Calu3 (cell line): Measurements from ENCODE around the gene FZD1. TPM values are rescaled to one million over a fixed set of nuclear protein-coding genes. Genes with fewer than 3 reads are reported as not detected.

Experiments used
- BruUV-seq: library from RNA; stranded (reverse); fragments of 400-500 nt; replicated peaks from 2 replicates; lab custom pipeline; 2021; lab: Mats Ljungman, UMichigan
- CTCF ChIA-PET: fragments of 300-600 bp; sonication (Branson Sonifier 250); formaldehyde crosslinking; loops from one replicate; lab custom pipeline; 2022; ENCODE audit warnings: antibody characterized with exemption; lab: Charles Lee
- DNase-seq: peaks from one replicate; pipeline ENCODE4 v3.0.0; 2022
- H3K27ac Mint-ChIP-seq: one replicate; pipeline ENCODE4 v1.8.0; 2022; ENCODE audit warnings: mixed read lengths; ENCODE audit not compliant: unreplicated experiment
- H3K27me3 Mint-ChIP-seq: one replicate; pipeline ENCODE4 v1.8.0; 2022; ENCODE audit warnings: mixed read lengths; ENCODE audit not compliant: unreplicated experiment
- H3K36me3 Mint-ChIP-seq: one replicate; pipeline ENCODE4 v1.8.0; 2022; ENCODE audit warnings: mild to moderate bottlenecking, moderate library complexity, mixed read lengths; ENCODE audit not compliant: insufficient read depth, unreplicated experiment
- H3K4me1 Mint-ChIP-seq: one replicate; pipeline ENCODE4 v1.8.0; 2022; ENCODE audit warnings: mild to moderate bottlenecking, low read depth, mixed read lengths; ENCODE audit not compliant: unreplicated experiment
- H3K4me3 Mint-ChIP-seq: one replicate; pipeline ENCODE4 v1.8.0; 2022; ENCODE audit warnings: mild to moderate bottlenecking, low read depth, moderate library complexity, mixed read lengths; ENCODE audit not compliant: unreplicated experiment
- H3K9me3 Mint-ChIP-seq: one replicate; pipeline ENCODE4 v1.8.0; 2022; ENCODE audit warnings: low read depth, mixed read lengths; ENCODE audit not compliant: unreplicated experiment
- CTCF ChIP-seq: fragments of 200-600 bp; IDR thresholded peaks from one replicate; pipeline ENCODE4 v1.8.0; 2022; ENCODE audit warnings: antibody characterized with exemption; ENCODE audit not compliant: unreplicated experiment
- intact Hi-C: fragments of 100-400 bp; cut with micrococcal nuclease; formaldehyde crosslinking; loops from one replicate; pipeline ENCODE4 v1.10.0; 2022; ENCODE audit not compliant: unreplicated experiment
- total RNA-seq: library from RNA; stranded (reverse); gene quantifications from 2 replicates; pipeline ENCODE4 v1.2.3, GENCODE V29; 2022

Gene FZD1
- total RNA-seq, 1 experiment from 2014 or later: 3.7 TPM

GRCh38 chr7:91289633-91290254 lies 25.5 kb downstream of the FZD1 start:
- Mint-ChIP-seq H3K36me3 (no peaks in the 10 kb centered on the region), H3K4me3 (no peak overlapping the region), H3K27me3 (no peaks in the 10 kb centered on the region), H3K27ac (no peak overlapping the region), H3K9me3 (no peaks in the 10 kb centered on the region), H3K4me1 (peaks cover 33% of the 10 kb centered on the region)
- TF ChIP-seq CTCF: no peak
- no TSS peak for BruUV-seq
- no peak for DNase-seq
- CTCF ChIA-PET: interaction anchor here (0.7 to 1.0 kb wide), 4 partner anchors 59 to 438 kb away, joined by 3 read pairs; no protein-coding TSS in a partner anchor
- intact Hi-C loops: loop anchor here (2.0 kb wide), 1 partner anchor 495 kb away; no protein-coding TSS in a partner anchor

GRCh38 chr7:91291302-91291701 lies 27.1 kb downstream of the FZD1 start:
- no peak overlapping the region for H3K27ac Mint-ChIP-seq
- H3K9me3 Mint-ChIP-seq: no peaks in the 10 kb centered on the region
- no peaks in the 10 kb centered on the region for H3K27me3 Mint-ChIP-seq
- H3K4me3 Mint-ChIP-seq: no peak overlapping the region
- BruUV-seq: no TSS peak
- intact Hi-C loops: no loop called here
- peaks cover 31% of the 10 kb centered on the region for H3K4me1 Mint-ChIP-seq
- TF ChIP-seq CTCF: no peak
- CTCF ChIA-PET: no interaction called here
- no peak for DNase-seq
- no peaks in the 10 kb centered on the region for H3K36me3 Mint-ChIP-seq

- Mint-ChIP-seq H3K27me3 (no peaks in the 10 kb centered on the region), H3K36me3 (no peaks in the 10 kb centered on the region), H3K9me3 (no peaks in the 10 kb centered on the region), H3K4me1 (peaks cover 26% of the 10 kb centered on the region), H3K27ac (no peak overlapping the region), H3K4me3 (no peak overlapping the region)
- CTCF ChIA-PET: no interaction called here
- intact Hi-C loops: no loop called here
- no peak for TF ChIP-seq CTCF
- no peak for DNase-seq
- BruUV-seq: no TSS peak
Measured at GRCh38 chr7:91291902-91292301, 27.7 kb downstream of the FZD1 start.

- H3K4me1 Mint-ChIP-seq: peaks cover 26% of the 10 kb centered on the region
- no peak for DNase-seq
- no peaks in the 10 kb centered on the region for H3K27me3 Mint-ChIP-seq
- no peak overlapping the region for H3K27ac Mint-ChIP-seq
- H3K4me3 Mint-ChIP-seq: no peak overlapping the region
- H3K9me3 Mint-ChIP-seq: no peaks in the 10 kb centered on the region
- no peak for TF ChIP-seq CTCF
- CTCF ChIA-PET: no interaction called here
- BruUV-seq: no TSS peak
- no peaks in the 10 kb centered on the region for H3K36me3 Mint-ChIP-seq
- intact Hi-C loops: no loop called here
Measured at GRCh38 chr7:91292506-91292905, 28.3 kb downstream of the FZD1 start.
